Right kidney (tissue), 9 donors: ENCODE results near the gene SAP30BP.
A peak's percentile ranks its signal among the peaks of the same experiment; 100 is the strongest.

ENCODE experiments used
- DNase-seq: peaks from one replicate; pipeline ENCODE4 v3.0.0-alpha.2; 2016
- long read RNA-seq, 8 donors: transcript quantifications; one replicate each; lab custom pipeline, GENCODE V29; 2026

The SAP30BP gene
- long read RNA-seq, donor 1, transcript SAP30BP-204 (6 exons, 1,097 nt) = minor isoform, 8 of 42 reads
- long read RNA-seq, donor 1, transcript SAP30BP-225 (11 exons, 2,722 nt) = major isoform, 24 of 42 reads
- long read RNA-seq, donor 1, partial matches to known transcripts = 0 of 42 reads
- long read RNA-seq, donor 1, other reads (novel, unspliced or antisense) = 0 of 42 reads
- long read RNA-seq, donor 2, transcript SAP30BP-225 (11 exons, 2,722 nt) = major isoform, 18 of 39 reads
- long read RNA-seq, donor 2, transcript SAP30BP-224 (1 exons, 2,000 nt) = minor isoform, 8 of 39 reads
- long read RNA-seq, donor 2, partial matches to known transcripts = 6 of 39 reads
- long read RNA-seq, donor 2, other reads (novel, unspliced or antisense) = 0 of 39 reads
- long read RNA-seq, donor 3, transcript SAP30BP-225 (11 exons, 2,722 nt) = major isoform, 9 of 18 reads
- long read RNA-seq, donor 3, partial matches to known transcripts = 0 of 18 reads
- long read RNA-seq, donor 3, other reads (novel, unspliced or antisense) = 0 of 18 reads
- long read RNA-seq, donor 4, transcript SAP30BP-225 (11 exons, 2,722 nt) = major isoform, 21 of 60 reads
- long read RNA-seq, donor 4, transcript SAP30BP-204 (6 exons, 1,097 nt) = minor isoform, 15 of 60 reads
- long read RNA-seq, donor 4, partial matches to known transcripts = 15 of 60 reads
- long read RNA-seq, donor 4, other reads (novel, unspliced or antisense) = 0 of 60 reads
- long read RNA-seq, donor 5, transcript SAP30BP-204 (6 exons, 1,097 nt) = minor isoform, 10 of 41 reads
- long read RNA-seq, donor 5, transcript SAP30BP-225 (11 exons, 2,722 nt) = major isoform, 28 of 41 reads
- long read RNA-seq, donor 5, partial matches to known transcripts = 0 of 41 reads
- long read RNA-seq, donor 5, other reads (novel, unspliced or antisense) = 0 of 41 reads
- long read RNA-seq, donor 6, transcript SAP30BP-225 (11 exons, 2,722 nt) = major isoform, 17 of 28 reads
- long read RNA-seq, donor 6, transcript SAP30BP-204 (6 exons, 1,097 nt) = minor isoform, 9 of 28 reads
- long read RNA-seq, donor 6, partial matches to known transcripts = 0 of 28 reads
- long read RNA-seq, donor 6, other reads (novel, unspliced or antisense) = 0 of 28 reads
- long read RNA-seq, donor 7 = 0 reads
- long read RNA-seq, donor 8, transcript SAP30BP-204 (6 exons, 1,097 nt) = minor isoform, 6 of 30 reads
- long read RNA-seq, donor 8, transcript SAP30BP-225 (11 exons, 2,722 nt) = major isoform, 13 of 30 reads
- long read RNA-seq, donor 8, partial matches to known transcripts = 0 of 30 reads
- long read RNA-seq, donor 8, other reads (novel, unspliced or antisense) = 5 of 30 reads

- peak; percentile 88 for DNase-seq
These were observed at the start of gene SAP30BP, which contains the start of gene RECQL5 for GRCh38 chr17:75666959-75667790. TSS of gene SAP30BP (plus strand) at chr17:75667338. CDS start at chr17:75667373, 35 bp downstream. TSS of gene RECQL5 (minus strand) at chr17:75667154. CDS start at chr17:75666557, 597 bp downstream.

GRCh38 chr17:75617675-75618074 lies 49.5 kb upstream of the SAP30BP start:
- DNase-seq = no peak

GRCh38 chr17:75619506-75620431 lies 47.4 kb upstream of the SAP30BP start:
- no peak for DNase-seq

GRCh38 chr17:75621489-75621888 lies 45.6 kb upstream of the SAP30BP start:
- DNase-seq = no peak

GRCh38 chr17:75622076-75622475 lies 45.1 kb upstream of the SAP30BP start:
- DNase-seq = no peak

GRCh38 chr17:75622771-75623273 lies 44.3 kb upstream of the SAP30BP start:
- DNase-seq = no peak

- DNase-seq = no peak
These were observed 43.8 kb upstream of the SAP30BP start for GRCh38 chr17:75623386-75623785.

- no peak for DNase-seq
These were observed 43.1 kb upstream of the SAP30BP start for GRCh38 chr17:75624021-75624420.

- no peak for DNase-seq
These were observed 42.3 kb upstream of the SAP30BP start for GRCh38 chr17:75624714-75625345.

GRCh38 chr17:75625813-75626486 lies 41.2 kb upstream of the SAP30BP start:
- no peak for DNase-seq

- no peak for DNase-seq
These were observed 40.6 kb upstream of the SAP30BP start for GRCh38 chr17:75626496-75627038.

- DNase-seq = no peak
These were observed 40.0 kb upstream of the SAP30BP start for GRCh38 chr17:75627094-75627493.

GRCh38 chr17:75628425-75628824 lies 38.7 kb upstream of the SAP30BP start:
- DNase-seq = no peak

- DNase-seq = no peak
These were observed 38.0 kb upstream of the SAP30BP start for GRCh38 chr17:75629157-75629556.

- DNase-seq = no peak
These were observed 36.8 kb upstream of the SAP30BP start for GRCh38 chr17:75630071-75630917.

GRCh38 chr17:75631353-75631752 lies 35.8 kb upstream of the SAP30BP start:
- DNase-seq = no peak

- no peak for DNase-seq
These were observed 34.7 kb upstream of the SAP30BP start for GRCh38 chr17:75632428-75632827.
